Endothelial cell of umbilical vein (primary cell): ENCODE measurements around the gene SORCS1. TPM values are rescaled to one million over a fixed set of nuclear protein-coding genes. Genes with fewer than 3 reads are reported as not detected.

Experiments
- BruUV-seq: library from RNA; stranded (reverse); fragments of 400-500 nt; replicated peaks from 2 replicates; lab custom pipeline; 2021; lab: Mats Ljungman, UMichigan
- CTCF ChIA-PET: fragments of 300-600, 350-600 bp; sonication (Branson Sonifier 250); formaldehyde crosslinking; loops from one replicate; lab custom pipeline; 2021; ENCODE audit warnings: antibody characterized with exemption, inconsistent platforms; lab: Charles Lee
- POLR2A ChIA-PET: fragments of 300-600, 350-600 bp; sonication (Branson Sonifier 250); formaldehyde crosslinking; loops from one replicate; lab custom pipeline; 2021; ENCODE audit warnings: antibody characterized with exemption, inconsistent platforms; lab: Charles Lee
- DNase-seq: peaks from one replicate; pipeline ENCODE4 v3.0.0-alpha.2; 2011; ENCODE audit warnings: low read depth, low spot score
- FAIRE-seq: peaks from 2 replicates; lab custom pipeline; 2011; peaks lifted over from hg19 to GRCh38; lab: Jason Lieb, UNC
- H2AFZ ChIP-seq: 2 replicates; pipeline ENCODE4 v1.6.0; 2012; ENCODE audit warnings: low read depth, low read length, control low read depth, inconsistent platforms
- H3K27ac ChIP-seq: 2 replicates; pipeline ENCODE4 v1.5.1; 2011; ENCODE audit warnings: low read depth, mild to moderate bottlenecking, control low read depth, low read length, moderate library complexity; ENCODE audit not compliant: insufficient read depth
- H3K27me3 ChIP-seq, 2 experiments: 2 replicates each; pipeline versions ENCODE4 v1.6.0 to v1.6.1; 2011; ENCODE audit warnings: low read length in 2 of 2, mixed read lengths in 1 of 2; ENCODE audit not compliant: control insufficient read depth in 2 of 2, insufficient read depth in 2 of 2
- H3K36me3 ChIP-seq, 2 experiments: 2 replicates in 1 of 2; 3 replicates in 1 of 2; pipeline ENCODE4 v1.5.1; 2011; ENCODE audit warnings: low read length in 2 of 2, mild to moderate bottlenecking in 1 of 2, moderate library complexity in 1 of 2; ENCODE audit not compliant: control insufficient read depth in 2 of 2, insufficient read depth in 2 of 2; ENCODE audit errors: extremely low read depth in 1 of 2
- H3K4me1 ChIP-seq: 3 replicates; pipeline ENCODE4 v1.5.1; 2011; ENCODE audit warnings: mild to moderate bottlenecking, low read length; ENCODE audit not compliant: control insufficient read depth, insufficient read depth; ENCODE audit errors: extremely low read depth
- H3K4me2 ChIP-seq: 2 replicates; pipeline ENCODE4 v1.6.1; 2011; ENCODE audit warnings: low read length, control low read depth, mixed read lengths; ENCODE audit not compliant: insufficient read depth
- H3K4me3 ChIP-seq, 3 experiments: fragments of 200-600 bp in 1 of 3; sonication (generic), shearing (Covaris generic) in 1 of 3; replicated peaks in 1 of 3; 2 replicates each; pipeline ENCODE4 v1.5.1; 2011 to 2016; ENCODE audit warnings: control low read depth in 3 of 3, low read length in 3 of 3, mild to moderate bottlenecking in 2 of 3, inconsistent platforms in 1 of 3, low read depth in 1 of 3, moderate library complexity in 1 of 3; ENCODE audit not compliant: insufficient read depth in 1 of 3
- H3K79me2 ChIP-seq: 2 replicates; pipeline ENCODE4 v1.6.0; 2012; ENCODE audit warnings: low read length, inconsistent platforms; ENCODE audit not compliant: control insufficient read depth, insufficient read depth
- H3K9ac ChIP-seq: replicated peaks from 2 replicates; pipeline ENCODE3; 2011; ENCODE audit warnings: low read length, control low read depth; ENCODE audit not compliant: insufficient read depth; ENCODE audit errors: extremely low read depth
- H3K9me1 ChIP-seq: replicated peaks from 3 replicates; pipeline ENCODE4 v1.6.0; 2011; ENCODE audit warnings: mild to moderate bottlenecking, low read length; ENCODE audit not compliant: control insufficient read depth, insufficient read depth; ENCODE audit errors: extremely low read depth
- H3K9me3 ChIP-seq: replicated peaks from 2 replicates; pipeline ENCODE4 v1.5.1; 2012; ENCODE audit warnings: low read length, inconsistent platforms; ENCODE audit not compliant: control insufficient read depth, insufficient read depth
- H4K20me1 ChIP-seq: replicated peaks from 2 replicates; pipeline ENCODE3; 2011; ENCODE audit warnings: mild to moderate bottlenecking, low read length; ENCODE audit not compliant: control insufficient read depth, insufficient read depth; ENCODE audit errors: extremely low read depth
- CTCF ChIP-seq, 2 donors: IDR thresholded peaks; 1 replicate in 1 of 2; 2 replicates in 1 of 2; pipeline ENCODE4 v1.5.1; 2011; ENCODE audit warnings: low read length in 2 of 2, mild to moderate bottlenecking in 2 of 2, moderate library complexity in 2 of 2, control low read depth in 1 of 2, inconsistent platforms in 1 of 2, low read depth in 1 of 2; ENCODE audit not compliant: insufficient read depth in 1 of 2; ENCODE audit errors: extremely low read depth in 1 of 2
- EZH2 ChIP-seq: IDR thresholded peaks from 2 replicates; pipeline ENCODE4 v1.6.1; 2012; ENCODE audit warnings: borderline replicate concordance, low read depth, mild to moderate bottlenecking, moderate library complexity, low read length, inconsistent platforms; ENCODE audit not compliant: severe bottlenecking
- FOS ChIP-seq: IDR thresholded peaks from 2 replicates; pipeline ENCODE4 v1.6.1; 2011; ENCODE audit warnings: mild to moderate bottlenecking, low read length, moderate library complexity, borderline replicate concordance; ENCODE audit not compliant: insufficient read depth
- GATA2 ChIP-seq: IDR thresholded peaks from 2 replicates; pipeline ENCODE4 v1.7.0; 2011; ENCODE audit warnings: low read depth, mild to moderate bottlenecking, moderate library complexity, mixed read lengths, low read length; ENCODE audit not compliant: insufficient read length, insufficient read depth
- JUN ChIP-seq: IDR thresholded peaks from 2 replicates; pipeline ENCODE4 v1.6.1; 2011; ENCODE audit warnings: borderline replicate concordance, low read depth; ENCODE audit not compliant: insufficient read length, insufficient read depth
- MAX ChIP-seq: IDR thresholded peaks from 2 replicates; pipeline ENCODE4 v1.6.1; 2011; ENCODE audit not compliant: insufficient read depth, insufficient read length
- MYC ChIP-seq: IDR thresholded peaks from one replicate; pipeline ENCODE4 v1.6.1; 2011; ENCODE audit warnings: mild to moderate bottlenecking, low read depth, low read length
- POLR2A ChIP-seq: IDR thresholded peaks from 2 replicates; pipeline ENCODE4 v1.6.1; 2012; ENCODE audit warnings: low read depth, mild to moderate bottlenecking, control low read depth, low read length
- POLR2AphosphoS5 ChIP-seq: IDR thresholded peaks from 2 replicates; pipeline ENCODE4 v1.6.1; 2012; ENCODE audit warnings: low read depth, mild to moderate bottlenecking, control low read depth, low read length, moderate library complexity; ENCODE audit not compliant: insufficient read depth
- dilution Hi-C: fragments of 300-500 bp; cut with MboI; formaldehyde crosslinking; loops from one replicate; pipeline ENCODE4 v1.15.0; 2019; ENCODE audit warnings: low sequenced_read_pairs; ENCODE audit not compliant: extremely low pct_ligation_motif_present
- intact Hi-C: fragments of 100-400 bp; cut with micrococcal nuclease; formaldehyde crosslinking; loops from one replicate; pipeline ENCODE4 v1.10.0; 2022
- polyA plus RNA-seq, 4 experiments: library from polyadenylated mRNA; depleted of rRNA in 3 of 4; stranded (reverse) in 3 of 4; unstranded in 1 of 4; fragments of >200 nt; gene quantifications; 2 replicates each; pipeline versions ENCODE4 v1.2.1 to v1.2.3, GENCODE V29; 2011 to 2012; ENCODE audit warnings: missing spikeins in 1 of 4
- total RNA-seq: library from RNA; stranded (reverse); gene quantifications from 2 replicates; pipeline ENCODE4 v1.2.3, GENCODE V29; 2021

The SORCS1 gene
- total and polyA plus RNA-seq, 2 donors (not counting 3 experiments of a cell fraction or from before 2014, with no cell fraction given) = not detected

GRCh38 chr10:106908225-106908624 lies 256.3 kb downstream of the SORCS1 start:
- no peaks in the 10 kb centered on the region for H3K27me3 ChIP-seq
- BruUV-seq = no TSS peak
- intact Hi-C loops (no loop called here), dilution Hi-C loops (no loop called here)
- FAIRE-seq (no peak), DNase-seq (no peak)
- TF ChIP-seq EZH2 (no peak), MAX (no peak), FOS (no peak), JUN (no peak), MYC (no peak), GATA2 (no peak), POLR2A (no peak), POLR2AphosphoS5 (no peak), CTCF (IDR thresholded peaks at IDR 0.05; ENCODE audit: extremely low read depth in 1 of 2, insufficient read depth in 1 of 2, low read depth in 1 of 2, low read length in 2 of 2) (no peak)
- no peaks in the 10 kb centered on the region for H3K79me2 ChIP-seq
- CTCF ChIA-PET = no interaction called here
- no peak overlapping the region for H3K4me3 ChIP-seq
- H2AFZ ChIP-seq = no peak overlapping the region
- H3K9ac ChIP-seq = no peak overlapping the region
- H3K9me1 ChIP-seq = no peaks in the 10 kb centered on the region
- POLR2A ChIA-PET = no interaction called here
- no peak overlapping the region for H3K4me2 ChIP-seq
- H3K36me3 ChIP-seq = no peaks in the 10 kb centered on the region
- peaks cover 2% of the 10 kb centered on the region for H3K9me3 ChIP-seq
- H3K4me1 ChIP-seq = no peaks in the 10 kb centered on the region
- no peaks in the 10 kb centered on the region for H4K20me1 ChIP-seq
- no peak overlapping the region for H3K27ac ChIP-seq
